Measurements from ENCODE around the gene DPEP3.
A peak's percentile ranks its signal among the peaks of the same experiment; 100 is the strongest.

DNA sequence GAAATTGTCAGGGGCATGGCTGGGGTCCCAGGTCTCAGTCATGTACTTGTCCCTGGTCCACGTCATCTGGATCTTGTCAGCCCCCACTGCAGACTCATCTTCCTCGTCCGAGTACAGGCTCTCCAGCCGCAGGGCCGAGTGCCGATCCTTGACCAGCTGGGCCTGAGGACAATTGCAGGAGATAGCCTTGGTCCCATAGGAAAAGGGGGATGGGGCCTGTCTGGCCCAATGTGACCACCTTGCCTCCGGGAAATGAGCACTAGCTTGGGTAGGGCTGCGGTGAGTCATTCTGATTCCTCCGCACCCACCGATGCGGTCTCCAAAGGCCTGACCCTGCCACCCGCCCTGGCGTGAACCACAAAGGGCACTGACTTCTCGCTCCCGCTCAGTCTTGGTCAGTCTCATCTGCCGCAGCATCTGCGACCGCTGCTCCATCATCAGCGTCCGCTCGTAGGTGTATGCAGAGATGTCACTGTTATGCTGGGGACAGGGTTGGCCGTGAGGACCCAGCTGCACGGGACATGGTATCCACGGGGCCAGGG is 34.8 kb downstream of the DPEP3 start:
- TF ChIP-seq POLR2A (IDR thresholded peaks at IDR 0.05) (no peak), POLR2AphosphoS5 (IDR thresholded peaks at IDR 0.05) (peak in 2 of 4 donors; percentile 10 to 28)
- TF ChIP-seq, protein P1, sequence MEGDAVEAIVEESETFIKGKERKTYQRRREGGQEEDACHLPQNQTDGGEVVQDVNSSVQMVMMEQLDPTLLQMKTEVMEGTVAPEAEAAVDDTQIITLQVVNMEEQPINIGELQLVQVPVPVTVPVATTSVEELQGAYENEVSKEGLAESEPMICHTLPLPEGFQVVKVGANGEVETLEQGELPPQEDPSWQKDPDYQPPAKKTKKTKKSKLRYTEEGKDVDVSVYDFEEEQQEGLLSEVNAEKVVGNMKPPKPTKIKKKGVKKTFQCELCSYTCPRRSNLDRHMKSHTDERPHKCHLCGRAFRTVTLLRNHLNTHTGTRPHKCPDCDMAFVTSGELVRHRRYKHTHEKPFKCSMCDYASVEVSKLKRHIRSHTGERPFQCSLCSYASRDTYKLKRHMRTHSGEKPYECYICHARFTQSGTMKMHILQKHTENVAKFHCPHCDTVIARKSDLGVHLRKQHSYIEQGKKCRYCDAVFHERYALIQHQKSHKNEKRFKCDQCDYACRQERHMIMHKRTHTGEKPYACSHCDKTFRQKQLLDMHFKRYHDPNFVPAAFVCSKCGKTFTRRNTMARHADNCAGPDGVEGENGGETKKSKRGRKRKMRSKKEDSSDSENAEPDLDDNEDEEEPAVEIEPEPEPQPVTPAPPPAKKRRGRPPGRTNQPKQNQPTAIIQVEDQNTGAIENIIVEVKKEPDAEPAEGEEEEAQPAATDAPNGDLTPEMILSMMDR (IDR thresholded peaks at IDR 0.05), result no peak

All from sigmoid colon (tissue), 4 donors.